HEK293 (cell line): ENCODE results near the gene MKI67.
A peak's percentile ranks its signal among the peaks of the same experiment; 100 is the strongest.

ENCODE experiments used
- CTCF ChIA-PET: fragments of 350-600 bp; formaldehyde crosslinking; extraction: SDS; loops from one replicate; lab custom pipeline; 2021; ENCODE audit warnings: antibody characterized with exemption; lab: Yijun Ruan, JAX
- POLR2A ChIA-PET: fragments of 300-600 bp; formaldehyde crosslinking; extraction: SDS; loops from one replicate; lab custom pipeline; 2020; ENCODE audit warnings: antibody characterized with exemption, inconsistent platforms; lab: Yijun Ruan, JAX
- H3K27ac ChIP-seq: fragments of 200-500 bp; sonication (Bioruptor generic); 2 replicates; pipeline ENCODE4 v1.5.1; 2014; ENCODE audit warnings: low read depth, low read length, control low read depth, inconsistent platforms; ENCODE audit errors: extremely low read depth
- H3K36me3 ChIP-seq, 2 experiments: fragments of 200-500 bp in 1 of 2; sonication (Bioruptor generic) in 1 of 2; 1 replicate in 1 of 2; 2 replicates in 1 of 2; pipeline ENCODE4 v1.5.1; 2014 to 2017; ENCODE audit warnings: inconsistent platforms in 2 of 2, low read length in 2 of 2; ENCODE audit not compliant: control insufficient read depth in 2 of 2, insufficient read depth in 1 of 2
- H3K4me1 ChIP-seq: fragments of 200-500 bp; sonication (Bioruptor generic); 2 replicates; pipeline ENCODE4 v1.5.1; 2014; ENCODE audit warnings: mild to moderate bottlenecking, low read length, inconsistent platforms; ENCODE audit not compliant: control insufficient read depth, insufficient read depth
- H3K4me3 ChIP-seq: 2 replicates; pipeline ENCODE4 v1.5.1; 2011; ENCODE audit warnings: low read depth, mild to moderate bottlenecking, control low read depth, low read length, moderate library complexity
- H3K9me3 ChIP-seq: fragments of 200-500 bp; sonication (Bioruptor generic); 2 replicates; pipeline ENCODE4 v1.5.1; 2014; ENCODE audit warnings: low read depth, low read length, inconsistent platforms; ENCODE audit not compliant: control insufficient read depth, insufficient read depth
- EGR2 ChIP-seq: fragments of 450-650 bp; formaldehyde crosslinking; IDR thresholded peaks from 2 replicates; pipeline ENCODE4 v1.5.1; 2016; ENCODE audit warnings: low read depth, missing biosample characterization, missing genetic modification characterization
- ELK4 ChIP-seq: IDR thresholded peaks from 2 replicates; pipeline ENCODE4 v1.6.1; 2011; ENCODE audit warnings: mild to moderate bottlenecking, low read depth, low read length, borderline replicate concordance
- GLIS1 ChIP-seq: fragments of 450-650 bp; formaldehyde crosslinking; IDR thresholded peaks from 2 replicates; pipeline ENCODE4 v1.5.1; 2016; ENCODE audit warnings: missing biosample characterization, missing genetic modification characterization
- KLF17 ChIP-seq: fragments of 450-650 bp; formaldehyde crosslinking; IDR thresholded peaks from 2 replicates; pipeline ENCODE4 v1.5.1; 2016; ENCODE audit warnings: missing biosample characterization, missing genetic modification characterization
- PRDM1 ChIP-seq: fragments of 450-650 bp; formaldehyde crosslinking; IDR thresholded peaks from 2 replicates; pipeline ENCODE4; 2016; ENCODE audit warnings: missing biosample characterization, missing genetic modification characterization
- PRDM10 ChIP-seq: fragments of 450-650 bp; formaldehyde crosslinking; IDR thresholded peaks from 2 replicates; pipeline ENCODE4 v1.5.1; 2016; ENCODE audit warnings: missing biosample characterization, missing genetic modification characterization
- ZEB2 ChIP-seq: fragments of 450-650 bp; formaldehyde crosslinking; IDR thresholded peaks from 2 replicates; pipeline ENCODE4 v1.5.1; 2016; ENCODE audit warnings: missing biosample characterization, missing genetic modification characterization
- ZNF121 ChIP-seq: fragments of 450-650 bp; formaldehyde crosslinking; IDR thresholded peaks from 2 replicates; pipeline ENCODE4 v1.5.1; 2016; ENCODE audit warnings: missing biosample characterization, missing genetic modification characterization
- ZNF18 ChIP-seq: fragments of 450-650 bp; formaldehyde crosslinking; IDR thresholded peaks from 2 replicates; pipeline ENCODE4 v1.5.1; 2016; ENCODE audit warnings: missing biosample characterization, missing genetic modification characterization
- ZNF239 ChIP-seq: fragments of 450-650 bp; formaldehyde crosslinking; IDR thresholded peaks from 2 replicates; pipeline ENCODE4 v1.5.1; 2016; ENCODE audit warnings: missing biosample characterization, missing genetic modification characterization
- ZNF302 ChIP-seq: fragments of 450-650 bp; formaldehyde crosslinking; IDR thresholded peaks from 2 replicates; pipeline ENCODE4 v1.5.1; 2016; ENCODE audit warnings: missing biosample characterization, missing genetic modification characterization, low read depth
- ZNF48 ChIP-seq: fragments of 450-650 bp; formaldehyde crosslinking; IDR thresholded peaks from 2 replicates; pipeline ENCODE4 v1.5.1; 2016; ENCODE audit warnings: missing biosample characterization, missing genetic modification characterization
- ZNF600 ChIP-seq: fragments of 450-650 bp; formaldehyde crosslinking; IDR thresholded peaks from 2 replicates; pipeline ENCODE4 v1.5.1; 2016; ENCODE audit warnings: missing biosample characterization, missing genetic modification characterization
- ZNF670 ChIP-seq: fragments of 450-650 bp; formaldehyde crosslinking; IDR thresholded peaks from 2 replicates; pipeline ENCODE4 v1.5.1; 2016; ENCODE audit warnings: missing biosample characterization, missing genetic modification characterization, low read depth
- ZNF76 ChIP-seq: fragments of 450-650 bp; formaldehyde crosslinking; IDR thresholded peaks from 2 replicates; pipeline ENCODE4; 2016; ENCODE audit warnings: low read depth, missing biosample characterization, missing genetic modification characterization, borderline replicate concordance
- ZNF768 ChIP-seq: fragments of 450-650 bp; formaldehyde crosslinking; IDR thresholded peaks from 2 replicates; pipeline ENCODE4 v1.5.1; 2018; ENCODE audit warnings: missing biosample characterization, mild to moderate bottlenecking, missing genetic modification characterization

MKI67 gene

GRCh38 chr10:128096486-128097199 lies 29.6 kb downstream of the MKI67 start:
- TF ChIP-seq ZNF302 (tag by site-specific recombination) (no peak), ZNF600 (tag by site-specific recombination) (0 out of 2 replicates have a peak, but pooled peaks have one; percentile 16), GLIS1 (tag by site-specific recombination) (peak; percentile 59), PRDM1 (peak; percentile 69)
- no peaks in the 10 kb centered on the region for H3K4me1 ChIP-seq
- H3K36me3 ChIP-seq = peaks cover 29 to 56% of the 10 kb centered on the region in 2 experiments
- CTCF ChIA-PET = interaction anchor here (0.6 kb wide), 2 partner anchors 10 to 38 kb away, joined by 3 read pairs; no protein-coding TSS in a partner anchor
- H3K27ac ChIP-seq = no peak overlapping the region
- no peak overlapping the region for H3K4me3 ChIP-seq
- no peaks in the 10 kb centered on the region for H3K9me3 ChIP-seq
- POLR2A ChIA-PET = interaction anchor here (1.4 kb wide), 1 partner anchor 29 kb away, joined by 3 read pairs; no protein-coding TSS in a partner anchor

- no peaks in the 10 kb centered on the region for H3K9me3 ChIP-seq
- no peak overlapping the region for H3K4me3 ChIP-seq
- no peaks in the 10 kb centered on the region for H3K4me1 ChIP-seq
- peaks cover 21 to 49% of the 10 kb centered on the region in 2 experiments for H3K36me3 ChIP-seq
- ChIA-PET CTCF (interaction anchor here (0.6 to 1.0 kb wide), 4 partner anchors 10 to 37 kb away, joined by 3 read pairs; no protein-coding TSS in a partner anchor), POLR2A (interaction anchor here (1.4 kb wide), 1 partner anchor 30 kb away, joined by 3 read pairs; no protein-coding TSS in a partner anchor)
- TF ChIP-seq ZNF48 (tag by site-specific recombination) = no peak
- no peak for TF ChIP-seq ZNF239 (tag by site-specific recombination)
- no peak for TF ChIP-seq ZNF670 (tag by site-specific recombination)
- no peak overlapping the region for H3K27ac ChIP-seq
Measured at GRCh38 chr10:128095753-128096469, 30.3 kb downstream of the MKI67 start.

GRCh38 chr10:128095027-128095752 lies 31.0 kb downstream of the MKI67 start:
- CTCF ChIA-PET = interaction anchor here (0.6 to 1.2 kb wide), 5 partner anchors 16 to 379 kb away, joined by 3 read pairs; no protein-coding TSS in a partner anchor
- Histone ChIP-seq H3K27ac (no peak overlapping the region), H3K4me1 (no peaks in the 10 kb centered on the region), H3K36me3 (peaks cover 16 to 41% of the 10 kb centered on the region in 2 experiments), H3K9me3 (no peaks in the 10 kb centered on the region), H3K4me3 (no peak overlapping the region)
- POLR2A ChIA-PET = interaction anchor here (1.1 to 1.4 kb wide), 2 partner anchors 13 to 30 kb away, joined by 3 read pairs; no protein-coding TSS in a partner anchor
- TF ChIP-seq KLF17 (tag by site-specific recombination) (no peak), ZNF121 (tag by site-specific recombination) (no peak), ELK4 (no peak), PRDM10 (tag by site-specific recombination) (peak; percentile 56), ZNF768 (tag by site-specific recombination) (no peak), ZNF76 (tag by site-specific recombination) (no peak), ZEB2 (tag by site-specific recombination) (peak; percentile 15; the same call in 1 of the 2 replicates), EGR2 (0 out of 2 replicates have a peak, but pooled peaks have one; percentile 22), ZNF18 (no peak)
